Left kidney (tissue), 1 donor: ENCODE measurements around the gene CCR5AS.
"Not testable (repeated sequence)": the region's sequence is repeated elsewhere in the genome, so short reads cannot be mapped to it uniquely, and the experiment has no call there.

Source experiments
- DNase-seq: peaks from one replicate; pipeline ENCODE4 v3.0.0-alpha.2; 2013

CCR5AS gene

DNA sequence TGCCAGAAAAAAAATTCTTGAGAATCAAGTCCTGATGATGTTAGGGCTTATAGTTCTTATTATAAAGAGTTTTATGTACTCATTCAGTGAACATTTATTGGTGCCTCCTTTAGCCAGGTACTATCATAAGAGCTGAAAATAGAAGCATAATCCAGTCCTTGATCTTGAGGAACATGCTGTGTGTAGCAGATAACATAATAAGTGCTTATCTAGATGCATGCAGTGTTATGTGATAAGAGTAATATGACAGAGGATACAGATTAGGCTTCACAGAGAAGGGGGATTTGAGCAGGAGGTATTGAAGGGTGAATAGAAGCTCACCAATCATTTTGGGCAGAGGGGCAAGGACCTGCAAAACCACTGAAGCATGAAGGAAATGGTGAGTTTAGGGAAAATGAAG lies 51.9 kb downstream of the CCR5AS start:
- DNase-seq: no peak

DNA sequence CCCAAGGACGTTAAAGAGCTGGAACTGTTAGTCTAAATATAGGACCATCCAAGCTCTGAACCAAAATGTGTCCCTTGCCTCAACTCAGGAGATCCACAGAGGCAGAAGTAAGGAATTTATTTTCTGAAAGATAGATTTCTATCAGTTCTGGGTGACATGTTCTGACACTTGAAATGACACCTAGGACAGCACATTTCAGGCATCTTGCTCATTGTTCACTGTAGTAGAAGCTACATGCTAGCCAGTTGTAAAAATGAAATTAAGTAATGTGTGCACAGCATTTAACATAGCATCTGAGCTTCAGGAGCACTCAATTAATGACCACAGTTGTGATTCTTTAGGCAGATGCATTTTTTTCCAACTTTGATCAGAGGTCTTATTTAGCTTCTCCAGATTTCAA lies 52.4 kb downstream of the CCR5AS start:
- DNase-seq: no peak

- DNase-seq: no peak
These were observed 53.0 kb downstream of the CCR5AS start, which contains the start of gene CCR2 for GRCh38 chr3:46353647-46354410. TSS of gene CCR2 (plus strand) at chr3:46354111. CDS start at chr3:46357528, 3,417 bp downstream.

DNA sequence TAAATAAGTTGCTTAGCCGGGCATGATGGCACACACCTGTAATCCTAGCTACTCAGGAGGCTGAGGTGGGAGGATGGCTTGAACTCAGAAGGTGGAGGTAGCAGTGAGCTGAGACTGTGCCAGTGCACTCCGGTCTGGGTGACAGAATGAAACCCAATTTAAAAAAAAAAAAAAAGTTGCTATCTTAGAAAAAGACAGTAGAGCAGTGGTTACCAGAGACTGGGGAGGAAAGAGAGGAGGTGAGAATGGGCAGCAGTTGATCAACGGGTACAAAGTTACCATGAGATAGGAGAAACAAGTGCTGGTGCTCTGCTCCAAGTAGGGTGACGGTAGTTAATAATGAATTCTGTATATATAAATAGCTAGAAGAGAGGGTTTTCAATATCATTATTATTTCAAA lies 53.8 kb downstream of the CCR5AS start:
- DNase-seq: no peak

DNA sequence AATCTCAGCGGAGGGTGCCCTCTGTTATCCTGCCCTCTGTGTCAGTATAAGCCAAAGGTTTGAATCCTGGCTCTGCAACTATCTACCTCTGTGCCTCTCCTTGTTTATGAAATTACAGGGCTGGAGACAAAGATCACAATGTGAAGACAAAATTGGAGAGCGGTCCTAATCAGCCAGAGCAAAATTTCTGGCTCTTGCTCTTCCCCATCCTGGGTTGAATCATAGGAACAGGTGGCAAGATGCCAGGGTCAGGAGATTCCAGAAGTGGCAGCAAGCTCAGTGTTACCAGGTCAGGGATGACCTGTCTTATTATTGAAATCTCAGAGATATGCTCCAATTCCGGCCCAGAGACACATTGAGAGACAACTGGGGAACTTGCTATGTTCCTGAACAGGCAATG lies 55.2 kb downstream of the CCR5AS start:
- DNase-seq: no peak

GRCh38 chr3:46350262-46350565 lies 56.7 kb downstream of the CCR5AS start:
- DNase-seq: no peak

- no peak for DNase-seq
These were observed 57.2 kb downstream of the CCR5AS start for GRCh38 chr3:46349484-46350261.

GRCh38 chr3:46348823-46349482 lies 57.9 kb downstream of the CCR5AS start:
- no peak for DNase-seq

DNA sequence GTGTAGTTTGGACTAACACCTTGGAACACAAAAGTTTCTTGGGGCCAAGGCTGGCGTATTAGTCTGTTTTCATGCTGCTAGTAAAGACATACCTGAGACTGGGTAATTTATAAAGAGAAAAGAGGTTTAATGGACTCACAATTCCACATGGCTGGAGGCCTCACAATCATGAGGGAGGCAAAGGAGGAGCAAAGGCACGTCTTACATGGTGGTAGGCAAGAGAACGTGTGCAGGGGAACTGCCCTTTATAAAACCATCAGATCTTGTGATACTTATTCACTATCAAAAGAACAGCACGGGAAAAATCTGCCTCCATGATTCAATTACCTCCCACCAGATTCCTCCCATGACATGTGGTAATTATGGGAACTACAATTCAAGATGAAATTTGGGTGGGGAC lies 62.4 kb downstream of the CCR5AS start:
- no peak for DNase-seq

- no peak for DNase-seq
These were observed 68.0 kb downstream of the CCR5AS start for GRCh38 chr3:46338840-46339239.

DNA sequence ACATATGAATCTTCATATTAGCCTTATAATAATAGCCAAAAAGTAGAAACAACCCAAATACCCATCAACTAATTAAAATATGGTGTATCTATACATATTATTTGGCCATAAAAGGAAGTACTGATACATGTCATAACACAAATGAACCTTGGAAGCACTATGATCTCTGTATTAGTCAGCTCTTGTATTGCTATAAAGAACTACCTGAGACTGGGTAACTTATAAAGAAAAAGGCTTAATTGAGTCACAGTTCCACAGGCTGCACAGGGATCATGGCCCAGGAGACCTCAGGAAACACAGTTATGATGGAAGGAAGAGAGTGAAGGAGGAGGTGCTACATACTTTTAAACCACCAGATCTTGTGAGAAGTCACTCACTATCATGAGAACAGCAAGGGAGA lies 69.0 kb downstream of the CCR5AS start:
- no peak for DNase-seq

DNA sequence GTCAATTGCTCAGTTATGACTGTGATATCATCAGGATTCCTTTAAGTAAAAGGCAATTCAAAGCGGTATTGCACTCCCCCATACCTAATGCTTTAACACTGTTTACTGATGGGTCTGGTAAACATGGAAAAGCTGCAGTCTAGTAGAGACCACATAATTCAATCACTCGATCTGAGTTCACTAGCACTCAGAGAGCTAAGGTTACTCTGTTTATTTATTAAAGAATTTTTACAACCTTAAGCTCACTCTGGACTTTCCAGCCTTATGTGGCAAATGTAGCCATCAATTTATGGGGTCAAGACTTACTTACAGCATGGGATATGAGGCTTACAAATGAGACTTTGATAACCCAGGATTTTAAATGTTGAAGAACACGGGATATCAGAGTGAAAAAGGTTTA lies 71.3 kb downstream of the CCR5AS start:
- no peak for DNase-seq

GRCh38 chr3:46334741-46335478 lies 72.0 kb downstream of the CCR5AS start:
- no peak for DNase-seq

DNA sequence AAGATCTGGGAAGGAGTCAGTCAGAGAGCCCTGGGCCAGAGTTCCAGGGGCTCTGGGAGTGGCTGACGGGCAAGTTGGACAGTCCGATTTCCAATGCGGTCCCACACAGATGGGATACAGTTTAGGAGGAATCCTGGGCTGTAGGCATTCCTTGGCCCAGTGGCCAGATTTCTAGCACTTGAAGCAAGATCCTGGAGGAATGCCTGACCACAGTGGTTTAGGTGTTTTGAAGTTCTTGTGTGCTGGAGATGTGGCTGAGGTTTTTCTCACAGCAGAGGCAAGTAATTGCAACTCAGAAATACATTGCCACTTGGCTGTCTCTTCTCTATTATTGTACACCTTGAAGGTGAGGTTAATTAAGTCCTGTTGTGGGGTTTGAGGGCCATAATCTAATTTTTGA lies 76.2 kb downstream of the CCR5AS start:
- not testable (repeated sequence) for DNase-seq

DNA sequence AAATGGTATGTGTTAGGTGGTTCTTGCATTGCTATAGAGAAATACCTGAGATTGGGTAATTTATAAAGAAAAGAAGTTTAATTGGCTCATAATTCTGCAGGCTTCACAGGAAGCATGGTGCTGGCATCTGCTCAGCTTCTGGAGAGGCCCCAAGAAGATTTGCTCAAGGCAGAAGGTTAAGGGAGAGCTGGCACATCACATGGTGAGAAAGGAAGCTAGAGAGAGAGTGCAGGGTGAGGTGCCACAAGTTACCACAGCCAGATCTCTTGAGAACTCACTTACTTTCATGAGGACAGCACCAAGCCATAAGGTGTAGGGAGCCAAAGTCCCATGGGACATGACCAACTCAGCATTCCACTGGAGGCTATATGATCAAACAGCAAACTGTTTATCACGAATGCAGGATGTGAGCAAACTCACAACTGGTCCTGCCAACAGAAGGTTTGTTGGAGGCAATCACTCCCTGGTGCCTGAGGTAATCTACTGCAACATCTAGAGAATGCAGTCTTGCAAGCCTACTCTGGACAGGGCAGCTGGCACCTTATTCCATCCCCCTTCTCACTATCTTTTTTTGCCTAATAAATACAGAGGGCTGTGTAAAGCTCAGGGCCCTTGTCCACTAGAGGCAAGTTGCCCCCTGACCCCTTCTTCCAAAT lies 81.1 kb downstream of the CCR5AS start:
- DNase-seq: no peak

DNA sequence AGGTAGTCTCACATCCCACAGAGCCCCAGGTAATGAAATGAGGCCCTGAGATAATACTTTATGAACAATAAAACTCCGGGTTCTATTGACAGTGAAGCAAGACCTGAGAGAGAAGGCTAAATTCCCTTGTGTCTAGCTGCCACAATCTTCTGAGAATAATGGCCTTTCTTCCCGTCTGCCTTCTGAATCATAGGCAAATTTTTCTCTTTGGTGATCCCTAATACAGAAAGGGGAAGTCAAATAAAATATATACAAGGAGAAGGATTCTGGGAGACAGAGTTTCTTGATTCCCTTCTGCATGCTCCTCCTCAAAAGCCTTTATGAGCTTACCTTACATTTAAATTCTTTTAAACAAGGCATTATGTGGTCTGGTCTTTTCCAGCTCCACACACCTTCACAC lies 82.8 kb downstream of the CCR5AS start:
- DNase-seq: no peak

- DNase-seq: no peak
These were observed 85.3 kb downstream of the CCR5AS start for GRCh38 chr3:46321461-46322104.

DNA sequence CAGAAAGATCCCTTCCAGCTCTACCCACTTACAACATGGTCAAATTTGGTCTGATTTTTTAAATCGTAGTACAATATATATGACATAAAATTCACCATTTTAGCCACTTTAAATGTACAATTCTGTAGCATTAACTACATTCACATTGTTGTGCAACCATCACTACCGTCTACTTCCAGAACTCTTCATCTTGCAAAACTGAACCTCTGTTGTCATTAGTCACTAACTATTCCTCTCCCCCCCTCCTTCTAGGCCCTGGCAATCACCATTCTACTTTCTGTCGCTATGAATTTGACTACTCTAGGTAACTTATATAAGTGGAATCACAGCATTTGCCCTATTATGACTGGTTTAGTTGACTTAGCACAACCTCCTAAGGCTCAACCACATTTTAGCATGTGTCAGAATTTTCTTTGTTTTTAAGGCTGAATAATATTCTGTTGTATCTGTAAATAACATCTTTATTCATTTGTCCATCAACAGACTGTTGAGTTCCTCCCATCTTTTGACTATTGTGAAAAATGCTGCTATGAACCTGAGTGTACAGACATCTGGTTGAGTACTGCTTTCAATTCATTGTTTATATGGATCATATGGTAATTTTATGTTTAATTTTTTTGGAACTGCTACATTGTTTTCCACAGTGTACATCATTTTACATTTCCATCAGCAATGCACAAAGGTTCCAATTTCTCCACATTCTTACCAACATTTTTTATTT lies 88.5 kb downstream of the CCR5AS start:
- no peak for DNase-seq

GRCh38 chr3:46316206-46316605 lies 90.7 kb downstream of the CCR5AS start:
- no peak for DNase-seq

GRCh38 chr3:46314517-46314916 lies 92.3 kb downstream of the CCR5AS start:
- no peak for DNase-seq
